ENCODE results near the gene PHACTR3. TPM values are rescaled to one million over a fixed set of nuclear protein-coding genes. Genes with fewer than 3 reads are reported as not detected.
A peak's percentile ranks its signal among the peaks of the same experiment; 100 is the strongest.

The PHACTR3 gene
- total and polyA plus RNA-seq, 2 donors (not counting 1 experiment from before 2014, with no cell fraction given) = not detected

DNA sequence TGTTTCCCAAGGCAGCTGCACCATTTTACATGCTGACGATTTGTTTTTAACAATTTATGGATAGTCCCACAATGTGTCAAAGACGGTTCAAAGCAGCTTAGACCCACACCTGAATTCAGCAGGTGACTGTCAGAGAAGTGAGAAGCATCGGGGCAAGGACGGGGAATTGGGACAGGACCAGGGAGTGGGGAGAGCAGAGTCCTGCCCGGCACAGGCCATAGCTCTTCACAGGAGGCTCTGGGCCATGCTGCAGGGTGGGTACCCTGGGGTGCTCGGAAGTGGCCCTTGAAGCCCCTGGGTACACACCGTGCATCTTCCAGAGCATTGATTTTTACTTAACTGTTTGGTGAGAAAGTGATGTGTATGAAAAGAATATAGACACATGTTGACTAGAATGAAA, 33.2 kb upstream of the PHACTR3 start:
- no peaks in the 10 kb centered on the region for H3K4me1 ChIP-seq (ENCODE audit: control insufficient read depth, extremely low read depth, insufficient read depth, low read length)
- no peaks in the 10 kb centered on the region for H3K9me3 ChIP-seq (ENCODE audit: control insufficient read depth, insufficient read depth, low read depth, low read length)
- H3K4me2 ChIP-seq (ENCODE audit: extremely low read depth, insufficient read depth, low read length) = no peak overlapping the region
- no peak overlapping the region for H3K27ac ChIP-seq (ENCODE audit: insufficient read depth, low read length)
- no peak overlapping the region for H3K4me3 ChIP-seq (replicated peaks in 1 of 4; ENCODE audit: control extremely low read depth in 1 of 4, insufficient read depth in 1 of 4, low read depth in 3 of 4, low read length in 4 of 4)
- H3K36me3 ChIP-seq (ENCODE audit: control insufficient read depth, insufficient read depth, low read length) = no peaks in the 10 kb centered on the region
- no peak overlapping the region for H2AFZ ChIP-seq (ENCODE audit: low read length)
- no peaks in the 10 kb centered on the region for H3K79me2 ChIP-seq (ENCODE audit: control insufficient read depth, insufficient read depth, low read length)
- no peak for DNase-seq (ENCODE audit: low read depth in 2 of 2)
- no peak overlapping the region for H3K9ac ChIP-seq (ENCODE audit: insufficient read depth, low read length)
- no peaks in the 10 kb centered on the region for H3K27me3 ChIP-seq (ENCODE audit: control insufficient read depth, insufficient read depth, low read length)
- H4K20me1 ChIP-seq (ENCODE audit: control insufficient read depth, extremely low read depth, insufficient read depth, low read length) = no peaks in the 10 kb centered on the region
- TF ChIP-seq EZH2 (IDR thresholded peaks at IDR 0.05; ENCODE audit: low read length, missing control alignments) = no peak
- TF ChIP-seq, protein P1, sequence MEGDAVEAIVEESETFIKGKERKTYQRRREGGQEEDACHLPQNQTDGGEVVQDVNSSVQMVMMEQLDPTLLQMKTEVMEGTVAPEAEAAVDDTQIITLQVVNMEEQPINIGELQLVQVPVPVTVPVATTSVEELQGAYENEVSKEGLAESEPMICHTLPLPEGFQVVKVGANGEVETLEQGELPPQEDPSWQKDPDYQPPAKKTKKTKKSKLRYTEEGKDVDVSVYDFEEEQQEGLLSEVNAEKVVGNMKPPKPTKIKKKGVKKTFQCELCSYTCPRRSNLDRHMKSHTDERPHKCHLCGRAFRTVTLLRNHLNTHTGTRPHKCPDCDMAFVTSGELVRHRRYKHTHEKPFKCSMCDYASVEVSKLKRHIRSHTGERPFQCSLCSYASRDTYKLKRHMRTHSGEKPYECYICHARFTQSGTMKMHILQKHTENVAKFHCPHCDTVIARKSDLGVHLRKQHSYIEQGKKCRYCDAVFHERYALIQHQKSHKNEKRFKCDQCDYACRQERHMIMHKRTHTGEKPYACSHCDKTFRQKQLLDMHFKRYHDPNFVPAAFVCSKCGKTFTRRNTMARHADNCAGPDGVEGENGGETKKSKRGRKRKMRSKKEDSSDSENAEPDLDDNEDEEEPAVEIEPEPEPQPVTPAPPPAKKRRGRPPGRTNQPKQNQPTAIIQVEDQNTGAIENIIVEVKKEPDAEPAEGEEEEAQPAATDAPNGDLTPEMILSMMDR (conservative IDR thresholded peaks at IDR 0.05 in 1 of 2, IDR thresholded peaks at IDR 0.05 in 1 of 2; ENCODE audit: low read depth in 1 of 2, low read length in 2 of 2) = no peak

DNA sequence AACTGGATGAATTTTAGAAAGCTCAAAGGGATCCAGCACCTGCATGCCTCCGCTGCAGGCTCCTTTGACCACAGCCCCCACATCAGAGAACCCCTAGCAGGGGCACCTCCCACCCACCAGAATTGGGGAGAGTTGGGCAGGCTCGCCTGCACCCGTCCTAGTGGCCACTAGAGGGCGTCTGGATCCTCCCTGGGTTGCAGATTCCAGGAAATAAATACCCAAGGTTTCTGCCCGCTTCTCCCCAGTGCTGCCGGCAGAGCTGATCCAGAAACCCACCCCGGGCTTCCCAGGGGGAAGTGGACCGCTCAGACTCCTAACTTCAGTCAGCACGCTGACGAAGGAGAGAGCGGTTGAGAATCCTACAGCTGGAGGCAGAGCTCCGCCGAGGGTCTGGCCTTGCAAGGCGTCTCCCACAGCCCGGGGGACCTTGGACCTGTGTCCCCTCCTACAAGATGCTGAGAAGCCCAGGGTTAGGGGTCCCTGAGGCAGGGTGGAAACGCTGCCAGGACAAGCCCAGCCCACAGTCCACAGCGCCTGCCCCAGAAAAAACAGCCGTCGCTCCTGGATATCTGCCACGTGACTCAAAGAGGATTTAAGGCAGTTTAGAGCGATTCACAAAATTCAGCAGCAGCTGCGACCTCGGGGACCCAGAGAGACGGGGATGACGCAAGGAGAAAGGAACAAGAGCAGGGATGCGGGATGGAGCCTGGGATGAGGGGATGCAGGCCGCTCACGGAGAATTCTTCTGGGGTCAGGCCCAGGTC, 32.6 kb upstream of the PHACTR3 start:
- Histone ChIP-seq H3K79me2 (ENCODE audit: control insufficient read depth, insufficient read depth, low read length) (no peaks in the 10 kb centered on the region), H2AFZ (ENCODE audit: low read length) (peak overlapping the region; percentile 94), H3K9me3 (ENCODE audit: control insufficient read depth, insufficient read depth, low read depth, low read length) (no peaks in the 10 kb centered on the region), H3K27ac (ENCODE audit: insufficient read depth, low read length) (no peak overlapping the region), H3K4me2 (ENCODE audit: extremely low read depth, insufficient read depth, low read length) (peak overlapping the region; percentile 85), H4K20me1 (ENCODE audit: control insufficient read depth, extremely low read depth, insufficient read depth, low read length) (no peaks in the 10 kb centered on the region), H3K4me3 (replicated peaks in 1 of 4; ENCODE audit: control extremely low read depth in 1 of 4, insufficient read depth in 1 of 4, low read depth in 3 of 4, low read length in 4 of 4) (peak overlapping the region; percentile 31 to 55 (median 35)), H3K4me1 (ENCODE audit: control insufficient read depth, extremely low read depth, insufficient read depth, low read length) (no peaks in the 10 kb centered on the region), H3K27me3 (ENCODE audit: control insufficient read depth, insufficient read depth, low read length) (no peaks in the 10 kb centered on the region), H3K9ac (ENCODE audit: insufficient read depth, low read length) (no peak overlapping the region), H3K36me3 (ENCODE audit: control insufficient read depth, insufficient read depth, low read length) (no peaks in the 10 kb centered on the region)
- TF ChIP-seq, protein P1 (conservative IDR thresholded peaks at IDR 0.05 in 1 of 2, IDR thresholded peaks at IDR 0.05 in 1 of 2; ENCODE audit: low read depth in 1 of 2, low read length in 2 of 2) = peak; percentile 87 to 88
- TF ChIP-seq EZH2 (IDR thresholded peaks at IDR 0.05; ENCODE audit: low read length, missing control alignments) = no peak
- DNase-seq (ENCODE audit: low read depth in 2 of 2) = peak; percentile 31 to 51

DNA sequence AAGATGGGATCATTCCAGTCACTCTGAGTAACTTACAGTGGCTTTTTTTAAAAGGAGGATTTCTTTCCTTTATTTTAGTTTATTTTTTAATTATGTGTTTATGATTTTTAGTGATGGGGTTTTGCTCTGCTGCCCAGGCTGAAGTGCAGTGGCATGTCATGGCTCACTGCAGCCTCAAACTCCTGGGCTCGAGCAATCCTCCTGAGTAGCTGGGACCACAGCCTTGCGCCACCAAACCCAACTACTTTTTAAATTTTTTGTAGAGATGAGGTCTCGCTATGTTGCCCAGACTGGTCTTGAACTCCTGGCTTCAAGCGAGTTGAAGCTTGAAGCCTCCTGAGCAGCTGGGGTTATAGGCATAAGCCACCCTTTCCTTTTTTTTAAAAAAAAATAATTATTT, 31.8 kb upstream of the PHACTR3 start:
- no peaks in the 10 kb centered on the region for H3K9me3 ChIP-seq (ENCODE audit: control insufficient read depth, insufficient read depth, low read depth, low read length)
- H3K36me3 ChIP-seq (ENCODE audit: control insufficient read depth, insufficient read depth, low read length) = no peaks in the 10 kb centered on the region
- no peak for TF ChIP-seq EZH2 (IDR thresholded peaks at IDR 0.05; ENCODE audit: low read length, missing control alignments)
- TF ChIP-seq, protein P1 (conservative IDR thresholded peaks at IDR 0.05 in 1 of 2, IDR thresholded peaks at IDR 0.05 in 1 of 2; ENCODE audit: low read depth in 1 of 2, low read length in 2 of 2) = no peak
- no peaks in the 10 kb centered on the region for H3K4me1 ChIP-seq (ENCODE audit: control insufficient read depth, extremely low read depth, insufficient read depth, low read length)
- H3K4me3 ChIP-seq (replicated peaks in 1 of 4; ENCODE audit: control extremely low read depth in 1 of 4, insufficient read depth in 1 of 4, low read depth in 3 of 4, low read length in 4 of 4) = no peak overlapping the region
- no peak overlapping the region for H3K4me2 ChIP-seq (ENCODE audit: extremely low read depth, insufficient read depth, low read length)
- H3K27ac ChIP-seq (ENCODE audit: insufficient read depth, low read length) = no peak overlapping the region
- H3K79me2 ChIP-seq (ENCODE audit: control insufficient read depth, insufficient read depth, low read length) = no peaks in the 10 kb centered on the region
- H3K9ac ChIP-seq (ENCODE audit: insufficient read depth, low read length) = no peak overlapping the region
- no peaks in the 10 kb centered on the region for H4K20me1 ChIP-seq (ENCODE audit: control insufficient read depth, extremely low read depth, insufficient read depth, low read length)
- no peak for DNase-seq (ENCODE audit: low read depth in 2 of 2)
- H3K27me3 ChIP-seq (ENCODE audit: control insufficient read depth, insufficient read depth, low read length) = no peaks in the 10 kb centered on the region
- H2AFZ ChIP-seq (ENCODE audit: low read length) = no peak overlapping the region
